Cardiac septum (tissue), 1 donor: Measurements from ENCODE around the gene NAALADL2. TPM values are rescaled to one million over a fixed set of nuclear protein-coding genes. Genes with fewer than 3 reads are reported as not detected.
"Not testable (repeated sequence)": the region's sequence is repeated elsewhere in the genome, so short reads cannot be mapped to it uniquely, and the experiment has no call there.

Experiments used
- DNase-seq: peaks from one replicate; pipeline ENCODE4 v3.0.0-alpha.2; 2020; ENCODE audit warnings: low spot score
- intact Hi-C: fragments of 100-400 bp; cut with DNase I; formaldehyde crosslinking; loops from one replicate; pipeline ENCODE4 v1.14.0; 2022
- total RNA-seq: library from RNA; stranded (reverse); fragmentation: NEBNext Ultra II Directional; extraction: Animal tissue kit (Norgen Biotek cat#: 25700); gene quantifications from one replicate; pipeline ENCODE4 v1.2.1, GENCODE V29; 2021
- donor health status: DM: no; HTN: no; CAD: no.

Gene NAALADL2
- total RNA-seq, 1 donor from 2014 or later, result 10.4 TPM

- no peak for DNase-seq
- intact Hi-C loops, result no loop called here
Measured at GRCh38 chr3:175326041-175326440, 466.9 kb downstream of the NAALADL2 start.

GRCh38 chr3:175329373-175329772, 470.2 kb downstream of the NAALADL2 start:
- intact Hi-C loops, result no loop called here
- no peak for DNase-seq

GRCh38 chr3:175335229-175335628, 476.1 kb downstream of the NAALADL2 start:
- intact Hi-C loops, result no loop called here
- DNase-seq, result no peak

- intact Hi-C loops, result no loop called here
- no peak for DNase-seq
Measured at GRCh38 chr3:175336406-175337133, 477.4 kb downstream of the NAALADL2 start.

GRCh38 chr3:175337631-175338030, 478.5 kb downstream of the NAALADL2 start:
- intact Hi-C loops, result no loop called here
- DNase-seq, result no peak

- intact Hi-C loops, result no loop called here
- DNase-seq, result no peak
Measured at GRCh38 chr3:175338775-175339535, 479.8 kb downstream of the NAALADL2 start.

GRCh38 chr3:175340338-175341015, 481.3 kb downstream of the NAALADL2 start:
- intact Hi-C loops, result no loop called here
- DNase-seq, result no peak

- intact Hi-C loops, result no loop called here
Measured at GRCh38 chr3:175342196-175342595, 483.1 kb downstream of the NAALADL2 start.

GRCh38 chr3:175343946-175344345, 484.8 kb downstream of the NAALADL2 start:
- intact Hi-C loops, result no loop called here
- DNase-seq, result no peak

More at GRCh38 chr3:175342196-175342595, 483.1 kb downstream of the NAALADL2 start:
- DNase-seq, result no peak

- peak; percentile 76 for DNase-seq
- intact Hi-C loops, result no loop called here
Measured at GRCh38 chr3:175346573-175347356, 487.6 kb downstream of the NAALADL2 start.

- DNase-seq, result no peak
- intact Hi-C loops, result no loop called here
Measured at GRCh38 chr3:175349168-175349567, 490.0 kb downstream of the NAALADL2 start.

- intact Hi-C loops, result no loop called here
- no peak for DNase-seq
Measured at GRCh38 chr3:175355801-175356335, 496.7 kb downstream of the NAALADL2 start.

GRCh38 chr3:175356899-175357324, 497.8 kb downstream of the NAALADL2 start:
- DNase-seq, result no peak
- intact Hi-C loops, result no loop called here

- no peak for DNase-seq
- intact Hi-C loops, result no loop called here
Measured at GRCh38 chr3:175357758-175358157, 498.6 kb downstream of the NAALADL2 start.

- intact Hi-C loops, result no loop called here
Measured at GRCh38 chr3:175358935-175359334, 499.8 kb downstream of the NAALADL2 start.

GRCh38 chr3:175370426-175370825, 511.3 kb downstream of the NAALADL2 start:
- intact Hi-C loops, DNase-seq: not testable (repeated sequence)

More at GRCh38 chr3:175358935-175359334, 499.8 kb downstream of the NAALADL2 start:
- DNase-seq, result no peak

- DNase-seq, intact Hi-C loops: not testable (repeated sequence)
Measured at GRCh38 chr3:175371187-175371586, 512.1 kb downstream of the NAALADL2 start.

- no peak for DNase-seq
- intact Hi-C loops, result no loop called here
Measured at GRCh38 chr3:175374705-175375104, 515.6 kb downstream of the NAALADL2 start.

- DNase-seq, result no peak
- intact Hi-C loops, result no loop called here
Measured at GRCh38 chr3:175378348-175378747, 519.2 kb downstream of the NAALADL2 start.
